IMR-90 (cell line): ENCODE data around the gene CDK12. TPM values are rescaled to one million over a fixed set of nuclear protein-coding genes. Genes with fewer than 3 reads are reported as not detected.

Experiments
- ATAC-seq: fragments of 200-7000 bp; cut with Tn5 transposase; 2 replicates; pipeline ENCODE4 v1.9.1; 2020; ENCODE audit warnings: low read depth, mild to moderate bottlenecking, moderate library complexity
- BruUV-seq: library from RNA; stranded (reverse); fragments of 400-500 nt; replicated peaks from 2 replicates; lab custom pipeline; 2021; lab: Mats Ljungman, UMichigan
- CTCF ChIA-PET: fragments of 300-600 bp; formaldehyde crosslinking; extraction: SDS; loops from one replicate; lab custom pipeline; 2021; ENCODE audit warnings: antibody characterized with exemption; lab: Yijun Ruan, JAX
- POLR2A ChIA-PET: fragments of 300-600 bp; sonication (Branson Sonifier 250); formaldehyde crosslinking; loops from one replicate; lab custom pipeline; 2022; ENCODE audit warnings: antibody characterized with exemption; ENCODE audit not compliant: unreplicated experiment; lab: Charles Lee
- DNase-seq: peaks from one replicate; pipeline ENCODE4 v3.0.0; 2013
- H2AFZ ChIP-seq: replicated peaks from 2 replicates; pipeline ENCODE3; 2013; ENCODE audit warnings: low read length, mild to moderate bottlenecking; ENCODE audit not compliant: poor library complexity
- H2AK5ac ChIP-seq: 2 replicates; pipeline ENCODE4 v1.6.1; 2013; ENCODE audit warnings: low read depth, low read length, inconsistent platforms
- H2AK9ac ChIP-seq: replicated peaks from 2 replicates; pipeline ENCODE3; 2013; ENCODE audit warnings: mild to moderate bottlenecking, low read depth, low read length, moderate library complexity; ENCODE audit not compliant: poor library complexity
- H2BK120ac ChIP-seq: 2 replicates; pipeline ENCODE4 v1.6.1; 2013; ENCODE audit warnings: low read depth, low read length, inconsistent platforms
- H2BK15ac ChIP-seq: 3 replicates; pipeline ENCODE4 v1.6.1; 2013; ENCODE audit warnings: low read depth, low read length, inconsistent platforms
- H2BK20ac ChIP-seq: 2 replicates; pipeline ENCODE4 v1.6.1; 2013; ENCODE audit warnings: low read depth, mild to moderate bottlenecking, inconsistent platforms, low read length, moderate library complexity
- H2BK5ac ChIP-seq: 2 replicates; pipeline ENCODE4 v1.6.1; 2013; ENCODE audit warnings: mild to moderate bottlenecking, low read depth, low read length, inconsistent platforms; ENCODE audit not compliant: poor library complexity, severe bottlenecking
- H3K14ac ChIP-seq: replicated peaks from 2 replicates; pipeline ENCODE4 v1.6.1; 2013; ENCODE audit warnings: low read depth, low read length, inconsistent platforms
- H3K18ac ChIP-seq: 2 replicates; pipeline ENCODE4 v1.6.1; 2013; ENCODE audit warnings: low read depth, low read length, control low read depth
- H3K23ac ChIP-seq: 2 replicates; pipeline ENCODE4 v1.6.1; 2013; ENCODE audit warnings: low read depth, low read length, inconsistent platforms
- H3K27ac ChIP-seq: 2 replicates; pipeline ENCODE4 v1.5.1; 2013; ENCODE audit warnings: mild to moderate bottlenecking, control low read depth, low read length; ENCODE audit not compliant: insufficient read depth
- H3K27me3 ChIP-seq: 2 replicates; pipeline ENCODE4 v1.6.1; 2013; ENCODE audit warnings: low read length; ENCODE audit not compliant: control insufficient read depth, insufficient read depth
- H3K36me3 ChIP-seq: 2 replicates; pipeline ENCODE4 v1.6.1; 2013; ENCODE audit warnings: low read length, mixed read lengths; ENCODE audit not compliant: control insufficient read depth, insufficient read depth
- H3K4ac ChIP-seq: 2 replicates; pipeline ENCODE4 v1.6.1; 2013; ENCODE audit warnings: low read depth, low read length, inconsistent platforms
- H3K4me1 ChIP-seq: 2 replicates; pipeline ENCODE4 v1.6.1; 2013; ENCODE audit warnings: low read length, mixed read lengths; ENCODE audit not compliant: control insufficient read depth, insufficient read depth
- H3K4me2 ChIP-seq: 2 replicates; pipeline ENCODE4 v1.6.1; 2013; ENCODE audit warnings: low read depth, mild to moderate bottlenecking, control low read depth, low read length, moderate library complexity
- H3K4me3 ChIP-seq: 2 replicates; pipeline ENCODE4 v1.5.1; 2013; ENCODE audit warnings: low read depth, mild to moderate bottlenecking, control low read depth, low read length, moderate library complexity; ENCODE audit not compliant: insufficient read depth
- H3K56ac ChIP-seq: 2 replicates; pipeline ENCODE4 v1.6.1; 2013; ENCODE audit warnings: low read length, inconsistent platforms; ENCODE audit not compliant: insufficient read depth; ENCODE audit errors: extremely low read depth
- H3K79me1 ChIP-seq, 2 experiments: 2 replicates each; pipeline ENCODE4 v1.6.1; 2013; ENCODE audit warnings: low read length in 2 of 2, inconsistent platforms in 1 of 2, low read depth in 1 of 2
- H3K9ac ChIP-seq: 2 replicates; pipeline ENCODE4 v1.6.1; 2013; ENCODE audit warnings: low read depth, low read length, control low read depth
- H3K9me1 ChIP-seq: 2 replicates; pipeline ENCODE4 v1.6.1; 2013; ENCODE audit warnings: low read length, inconsistent platforms; ENCODE audit not compliant: insufficient read depth
- H3K9me3 ChIP-seq: 2 replicates; pipeline ENCODE4 v1.6.1; 2013; ENCODE audit warnings: low read length; ENCODE audit not compliant: control insufficient read depth, insufficient read depth
- H4K20me1 ChIP-seq: 2 replicates; pipeline ENCODE4 v1.6.1; 2013; ENCODE audit warnings: low read length, inconsistent platforms; ENCODE audit not compliant: insufficient read depth
- H4K5ac ChIP-seq: 2 replicates; pipeline ENCODE4 v1.6.1; 2013; ENCODE audit warnings: mild to moderate bottlenecking, low read depth, low read length, control low read depth
- H4K8ac ChIP-seq, 2 experiments: 2 replicates each; pipeline ENCODE4 v1.6.1; 2013; ENCODE audit warnings: low read depth in 2 of 2, low read length in 2 of 2, control low read depth in 1 of 2, inconsistent platforms in 1 of 2
- H4K91ac ChIP-seq: 2 replicates; pipeline ENCODE4 v1.6.1; 2013; ENCODE audit warnings: low read depth, low read length, inconsistent platforms; ENCODE audit not compliant: insufficient read depth
- BHLHE40 ChIP-seq: fragments of 150-350 bp; IDR thresholded peaks from 2 replicates; pipeline ENCODE4 v1.6.1; 2016; ENCODE audit warnings: mild to moderate bottlenecking, low read depth, low read length
- CEBPB ChIP-seq: IDR thresholded peaks from 2 replicates; pipeline ENCODE4 v1.6.1; 2012; ENCODE audit warnings: low read depth, low read length, improper control_type of control experiment
- CHD1 ChIP-seq: IDR thresholded peaks from 2 replicates; pipeline ENCODE4 v1.6.1; 2012; ENCODE audit warnings: low read depth, low read length, improper control_type of control experiment
- FOS ChIP-seq: fragments of 150-350 bp; IDR thresholded peaks from 2 replicates; pipeline ENCODE4 v1.6.1; 2016; ENCODE audit warnings: low read depth, low read length
- MAFK ChIP-seq: IDR thresholded peaks from 2 replicates; pipeline ENCODE4 v1.6.1; 2012; ENCODE audit warnings: low read depth, low read length, improper control_type of control experiment
- MAZ ChIP-seq: IDR thresholded peaks from 2 replicates; pipeline ENCODE4 v1.6.1; 2012; ENCODE audit warnings: low read depth, mild to moderate bottlenecking, low read length, improper control_type of control experiment, moderate library complexity, borderline replicate concordance
- MXI1 ChIP-seq: IDR thresholded peaks from 2 replicates; pipeline ENCODE4 v1.6.1; 2012; ENCODE audit warnings: low read depth, mild to moderate bottlenecking, low read length, moderate library complexity, borderline replicate concordance
- POLR2A ChIP-seq: IDR thresholded peaks from 2 replicates; pipeline ENCODE4 v1.6.1; 2012; ENCODE audit warnings: mild to moderate bottlenecking, low read depth, low read length
- RAD21 ChIP-seq: IDR thresholded peaks from 2 replicates; pipeline ENCODE4 v1.6.1; 2012; ENCODE audit warnings: low read length, improper control_type of control experiment
- RCOR1 ChIP-seq: IDR thresholded peaks from 2 replicates; pipeline ENCODE4 v1.6.1; 2012; ENCODE audit warnings: mild to moderate bottlenecking, low read length, improper control_type of control experiment; ENCODE audit not compliant: insufficient replicate concordance
- RFX5 ChIP-seq: IDR thresholded peaks from 2 replicates; pipeline ENCODE4 v1.8.0; 2012; ENCODE audit warnings: low read depth, mild to moderate bottlenecking, low read length, moderate library complexity
- WGBS, 2 experiments: methylation state at CpG; one replicate each; pipeline versions ENCODE4 v1.1.5 to v1.1.7; 2013; ENCODE audit warnings: missing lambda C conversion rate in 2 of 2; ENCODE audit not compliant: insufficient read length in 1 of 2; ENCODE audit errors: extremely low coverage in 2 of 2; 5-methylcytosine and 5-hydroxymethylcytosine counted together
- dilution Hi-C: fragments of 300-500 bp; cut with HindIII; formaldehyde crosslinking; loops from one replicate; pipeline ENCODE4 v1.14.3; 2018; ENCODE audit warnings: low sequenced_read_pairs; ENCODE audit not compliant: unreplicated experiment
- in situ Hi-C: fragments of 300-500 bp; cut with MboI; formaldehyde crosslinking; loops from 3 replicates; pipeline ENCODE4 v1.14.3; 2019; ENCODE audit warnings: low sequenced_read_pairs, inconsistent platforms, mixed read lengths
- intact Hi-C: fragments of 100-400 bp; cut with micrococcal nuclease; formaldehyde crosslinking; loops from 2 replicates; pipeline ENCODE4 v1.10.0; 2022
- polyA plus RNA-seq, 3 experiments: library from polyadenylated mRNA; depleted of rRNA; stranded (reverse); fragments of >200 nt; gene quantifications; 2 replicates each; pipeline ENCODE4 v1.2.3, GENCODE V29; 2012; ENCODE audit warnings: low replicate concordance in 1 of 3
- total RNA-seq: library from RNA; depleted of rRNA; stranded (reverse); fragments of >200 nt; gene quantifications from 2 replicates; pipeline ENCODE4 v1.2.3, GENCODE V29; 2012
- TF ChIP-seq, protein P1 (sequence below): fragments of 150-350 bp; IDR thresholded peaks from 2 replicates; pipeline ENCODE4 v1.6.1; 2016; ENCODE audit warnings: low read depth, mild to moderate bottlenecking, low read length, moderate library complexity, borderline replicate concordance
- TF ChIP-seq, protein P2 (sequence below): fragments of 150-350 bp; IDR thresholded peaks from 2 replicates; pipeline ENCODE4 v1.6.1; 2017; ENCODE audit warnings: mild to moderate bottlenecking, antibody characterized with exemption, low read length, low read depth
- TF ChIP-seq, protein P3 (sequence below): conservative IDR thresholded peaks from 2 replicates; pipeline ENCODE4 v1.5.1; 2012; ENCODE audit warnings: mild to moderate bottlenecking, low read depth, low read length, improper control_type of control experiment

Gene CDK12
- total and polyA plus RNA-seq, 2 of the 4 experiments (the other 2 are of a cell fraction), result 16.1 to 27.1 TPM

DNA sequence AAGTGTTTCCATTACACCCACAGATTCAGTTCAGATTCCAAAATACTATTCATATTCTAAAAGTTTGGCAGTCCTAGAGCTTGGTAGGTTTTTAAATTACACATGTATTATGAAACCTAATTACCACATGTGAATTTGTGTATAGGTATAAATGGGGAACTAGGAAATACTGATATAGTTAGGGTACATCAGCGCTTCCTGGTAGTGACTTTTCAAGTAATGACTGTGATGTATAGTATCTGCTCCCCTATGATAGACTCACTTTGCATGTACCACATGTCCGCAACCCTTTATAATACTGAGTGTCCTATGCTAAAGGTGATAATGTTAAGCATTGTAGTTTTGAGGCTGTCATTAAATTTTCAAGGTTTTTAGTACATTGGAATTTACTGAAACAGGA lies 22.9 kb downstream of the CDK12 start:
- Histone ChIP-seq H3K4ac (no peak overlapping the region), H2AK9ac (no peak overlapping the region), H3K4me1 (no peaks in the 10 kb centered on the region; the same call in 1 of the 2 replicates), H3K18ac (no peak overlapping the region), H3K4me2 (no peak overlapping the region), H4K5ac (no peak overlapping the region), H2BK5ac (no peak overlapping the region), H4K20me1 (peaks cover 27% of the 10 kb centered on the region), H2AFZ (no peak overlapping the region), H2BK15ac (no peak overlapping the region), H3K9me3 (no peaks in the 10 kb centered on the region), H3K27me3 (no peaks in the 10 kb centered on the region), H3K23ac (no peak overlapping the region; the same call in 1 of the 2 replicates), H3K4me3 (no peak overlapping the region), H3K9ac (no peak overlapping the region), H2AK5ac (no peak overlapping the region), H3K56ac (no peak overlapping the region), H2BK120ac (no peak overlapping the region), H3K27ac (no peak overlapping the region), H3K79me1 (peaks cover 25 to 70% of the 10 kb centered on the region in 2 experiments), H4K91ac (no peak overlapping the region), H3K14ac (no peak overlapping the region), H2BK20ac (no peak overlapping the region), H4K8ac (no peak overlapping the region), H3K9me1 (peaks cover 9% of the 10 kb centered on the region; the same call in 1 of the 2 replicates), H3K36me3 (peaks cover 13% of the 10 kb centered on the region)
- dilution Hi-C loops (no loop called here), in situ Hi-C loops (no loop called here), intact Hi-C loops (loop anchor here (2.0 kb wide), 1 partner anchor 21 kb away; no protein-coding TSS in a partner anchor)
- BruUV-seq, result no TSS peak
- POLR2A ChIA-PET, result no interaction called here
- ATAC-seq, result no peak
- WGBS, 2 experiments, result no CpG with 5 or more reads among the region's 2 CpGs
- CTCF ChIA-PET, result no interaction called here
- TF ChIP-seq RCOR1, result no peak
- no peak for TF ChIP-seq RAD21
- no peak for TF ChIP-seq MXI1
- TF ChIP-seq, protein P1, sequence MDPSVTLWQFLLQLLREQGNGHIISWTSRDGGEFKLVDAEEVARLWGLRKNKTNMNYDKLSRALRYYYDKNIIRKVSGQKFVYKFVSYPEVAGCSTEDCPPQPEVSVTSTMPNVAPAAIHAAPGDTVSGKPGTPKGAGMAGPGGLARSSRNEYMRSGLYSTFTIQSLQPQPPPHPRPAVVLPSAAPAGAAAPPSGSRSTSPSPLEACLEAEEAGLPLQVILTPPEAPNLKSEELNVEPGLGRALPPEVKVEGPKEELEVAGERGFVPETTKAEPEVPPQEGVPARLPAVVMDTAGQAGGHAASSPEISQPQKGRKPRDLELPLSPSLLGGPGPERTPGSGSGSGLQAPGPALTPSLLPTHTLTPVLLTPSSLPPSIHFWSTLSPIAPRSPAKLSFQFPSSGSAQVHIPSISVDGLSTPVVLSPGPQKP, result no peak
- no peak for TF ChIP-seq CHD1
- TF ChIP-seq POLR2A, result no peak
- TF ChIP-seq MAZ, result no peak
- TF ChIP-seq MAFK, result no peak
- TF ChIP-seq FOS, result no peak
- TF ChIP-seq, protein P2, sequence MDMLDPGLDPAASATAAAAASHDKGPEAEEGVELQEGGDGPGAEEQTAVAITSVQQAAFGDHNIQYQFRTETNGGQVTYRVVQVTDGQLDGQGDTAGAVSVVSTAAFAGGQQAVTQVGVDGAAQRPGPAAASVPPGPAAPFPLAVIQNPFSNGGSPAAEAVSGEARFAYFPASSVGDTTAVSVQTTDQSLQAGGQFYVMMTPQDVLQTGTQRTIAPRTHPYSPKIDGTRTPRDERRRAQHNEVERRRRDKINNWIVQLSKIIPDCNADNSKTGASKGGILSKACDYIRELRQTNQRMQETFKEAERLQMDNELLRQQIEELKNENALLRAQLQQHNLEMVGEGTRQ, result no peak
- no peak for TF ChIP-seq CEBPB
- no peak for TF ChIP-seq BHLHE40
- TF ChIP-seq RFX5, result no peak
- TF ChIP-seq, protein P3, sequence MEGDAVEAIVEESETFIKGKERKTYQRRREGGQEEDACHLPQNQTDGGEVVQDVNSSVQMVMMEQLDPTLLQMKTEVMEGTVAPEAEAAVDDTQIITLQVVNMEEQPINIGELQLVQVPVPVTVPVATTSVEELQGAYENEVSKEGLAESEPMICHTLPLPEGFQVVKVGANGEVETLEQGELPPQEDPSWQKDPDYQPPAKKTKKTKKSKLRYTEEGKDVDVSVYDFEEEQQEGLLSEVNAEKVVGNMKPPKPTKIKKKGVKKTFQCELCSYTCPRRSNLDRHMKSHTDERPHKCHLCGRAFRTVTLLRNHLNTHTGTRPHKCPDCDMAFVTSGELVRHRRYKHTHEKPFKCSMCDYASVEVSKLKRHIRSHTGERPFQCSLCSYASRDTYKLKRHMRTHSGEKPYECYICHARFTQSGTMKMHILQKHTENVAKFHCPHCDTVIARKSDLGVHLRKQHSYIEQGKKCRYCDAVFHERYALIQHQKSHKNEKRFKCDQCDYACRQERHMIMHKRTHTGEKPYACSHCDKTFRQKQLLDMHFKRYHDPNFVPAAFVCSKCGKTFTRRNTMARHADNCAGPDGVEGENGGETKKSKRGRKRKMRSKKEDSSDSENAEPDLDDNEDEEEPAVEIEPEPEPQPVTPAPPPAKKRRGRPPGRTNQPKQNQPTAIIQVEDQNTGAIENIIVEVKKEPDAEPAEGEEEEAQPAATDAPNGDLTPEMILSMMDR, result no peak
- DNase-seq, result no peak
